ENCODE data around the gene PODXL2.
A peak's percentile ranks its signal among the peaks of the same experiment; 100 is the strongest.

The PODXL2 gene

GRCh38 chr3:127660621-127661251, 31.8 kb downstream of the PODXL2 start:
- DNase-seq: no peak

- no peak for DNase-seq
Measured at GRCh38 chr3:127661600-127661999, 32.6 kb downstream of the PODXL2 start.

GRCh38 chr3:127662001-127662469, 33.0 kb downstream of the PODXL2 start:
- no peak for DNase-seq

- no peak for DNase-seq
Measured at GRCh38 chr3:127663151-127663550, 34.2 kb downstream of the PODXL2 start.

GRCh38 chr3:127665165-127665564, 36.2 kb downstream of the PODXL2 start:
- no peak for DNase-seq

GRCh38 chr3:127665586-127665985, 36.6 kb downstream of the PODXL2 start:
- no peak for DNase-seq

DNA sequence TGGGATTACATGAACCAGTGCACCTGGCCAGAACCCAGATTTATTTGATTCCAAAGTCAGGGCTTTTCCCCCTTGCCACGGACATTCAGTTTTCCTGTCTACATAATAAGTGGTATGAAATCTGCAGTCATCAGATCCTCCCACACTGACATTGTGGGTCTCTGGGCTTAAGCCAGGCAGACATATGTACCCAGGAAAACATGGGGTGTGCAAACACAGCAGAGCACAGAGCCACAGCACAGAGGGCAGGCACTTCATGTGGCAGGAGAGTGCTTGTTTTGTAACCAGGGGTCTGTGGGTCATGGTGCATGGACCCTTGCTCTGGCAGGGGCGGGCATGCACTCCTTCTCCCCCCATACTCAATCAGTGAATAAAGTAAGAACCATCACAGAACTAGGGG, 37.7 kb downstream of the PODXL2 start:
- no peak for DNase-seq

DNA sequence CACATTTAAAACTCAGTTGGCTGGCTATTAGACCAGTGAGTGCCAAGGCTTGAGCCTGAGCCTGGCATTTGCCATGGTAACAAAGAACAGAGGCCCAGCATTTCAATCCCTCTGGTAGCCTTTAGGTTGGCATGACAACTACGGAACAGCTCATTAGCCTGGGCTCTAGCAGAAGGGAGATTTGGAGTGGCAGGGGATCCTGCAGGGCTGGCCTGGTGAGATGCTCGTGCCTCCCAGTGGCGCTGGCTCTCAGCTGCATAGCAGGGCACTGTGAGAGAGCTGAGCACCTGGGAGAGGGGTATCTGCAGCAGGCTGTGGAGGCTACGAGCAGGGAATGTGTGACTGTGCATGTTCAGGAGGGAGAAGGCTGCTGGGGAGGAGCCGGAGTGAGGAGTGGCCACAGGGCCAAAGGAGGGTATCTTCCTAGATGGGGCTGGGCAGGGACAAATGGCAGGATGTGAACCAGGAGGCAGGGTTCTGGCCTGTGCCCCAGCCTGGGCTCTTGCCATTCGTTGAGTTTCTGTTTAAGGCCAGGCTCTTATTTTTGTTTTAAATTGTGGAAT, 38.2 kb downstream of the PODXL2 start:
- DNase-seq: no peak

DNA sequence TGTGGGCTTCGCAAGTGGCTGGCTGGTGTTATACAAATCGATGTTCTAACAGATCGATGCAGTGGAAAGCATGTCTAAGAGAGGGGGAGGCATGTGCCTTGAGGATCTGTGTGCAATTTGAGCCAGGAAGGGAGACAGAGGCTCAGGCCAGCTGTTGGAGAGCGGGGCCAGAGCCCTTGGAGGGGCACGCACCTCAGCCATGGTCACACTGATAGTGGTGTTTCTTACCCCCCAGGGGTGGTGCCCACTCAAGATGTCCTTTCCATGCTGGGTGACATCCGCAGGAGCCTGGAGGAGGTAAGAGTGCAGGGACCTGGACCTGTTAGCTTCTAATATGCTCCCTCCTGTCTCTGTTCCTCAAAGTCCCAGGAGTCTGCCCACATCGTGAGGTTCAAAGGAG, 39.9 kb downstream of the PODXL2 start:
- no peak for DNase-seq

DNA sequence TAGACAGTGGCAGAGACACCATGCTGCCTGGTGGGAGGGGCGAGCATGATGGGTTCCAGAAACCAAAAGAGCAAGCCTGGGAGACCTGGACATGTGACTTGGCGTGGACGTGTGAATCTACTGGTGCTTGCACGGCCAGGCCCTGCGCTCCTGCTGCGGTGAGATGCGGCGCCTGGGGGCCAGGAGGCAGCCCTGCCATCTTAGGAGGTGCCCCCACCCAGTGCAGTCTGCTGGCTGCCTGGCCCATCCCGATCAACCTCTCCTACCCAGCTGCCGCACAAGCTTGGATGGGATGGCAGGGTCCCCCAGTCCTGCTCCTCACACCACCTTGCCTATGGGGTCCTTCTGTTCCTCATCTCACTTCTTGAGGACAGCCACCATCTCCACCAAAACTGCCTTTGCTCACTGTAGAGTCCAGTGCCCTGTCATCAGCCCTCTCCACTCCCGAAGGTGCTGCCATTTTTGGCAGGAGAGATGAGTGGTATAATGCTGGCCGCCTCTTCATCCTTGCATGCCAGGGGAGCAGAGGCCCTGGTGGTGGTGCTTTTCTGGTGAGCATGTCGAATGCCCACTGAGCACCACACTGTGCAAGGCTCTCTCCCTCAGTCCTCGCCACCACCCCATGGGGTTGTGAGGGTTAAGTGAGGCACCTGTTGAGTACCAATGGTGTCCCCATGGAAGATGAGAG, 40.7 kb downstream of the PODXL2 start:
- DNase-seq: no peak

DNA sequence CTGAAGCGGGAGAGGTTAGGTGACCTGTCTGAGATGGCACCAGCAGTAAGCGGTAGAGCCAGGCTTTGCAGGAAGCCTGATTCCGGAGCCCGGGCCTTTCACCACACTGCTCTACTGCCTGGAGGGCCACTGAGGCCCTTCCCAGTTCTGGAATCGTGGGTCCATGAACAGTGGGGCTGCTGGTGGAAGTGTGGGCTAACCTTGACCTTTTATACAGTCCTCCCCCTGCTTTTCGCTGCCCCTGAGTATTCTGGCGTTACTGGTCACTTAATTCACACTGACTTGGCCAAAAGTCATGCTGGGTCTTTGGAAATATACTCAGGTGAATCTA, 41.2 kb downstream of the PODXL2 start:
- DNase-seq: no peak

- DNase-seq: no peak
Measured at GRCh38 chr3:127670761-127671522, 42.0 kb downstream of the PODXL2 start.

- DNase-seq: no peak
Measured at GRCh38 chr3:127671523-127672428, 42.8 kb downstream of the PODXL2 start.

- peak; percentile 71 for DNase-seq
Measured at GRCh38 chr3:127672429-127673190, 43.6 kb downstream of the PODXL2 start, which contains the start of gene ABTB1. Gene ABTB1, plus strand, starts transcription at chr3:127672952. Its CDS starts 74 bp downstream, at chr3:127673026.

DNA sequence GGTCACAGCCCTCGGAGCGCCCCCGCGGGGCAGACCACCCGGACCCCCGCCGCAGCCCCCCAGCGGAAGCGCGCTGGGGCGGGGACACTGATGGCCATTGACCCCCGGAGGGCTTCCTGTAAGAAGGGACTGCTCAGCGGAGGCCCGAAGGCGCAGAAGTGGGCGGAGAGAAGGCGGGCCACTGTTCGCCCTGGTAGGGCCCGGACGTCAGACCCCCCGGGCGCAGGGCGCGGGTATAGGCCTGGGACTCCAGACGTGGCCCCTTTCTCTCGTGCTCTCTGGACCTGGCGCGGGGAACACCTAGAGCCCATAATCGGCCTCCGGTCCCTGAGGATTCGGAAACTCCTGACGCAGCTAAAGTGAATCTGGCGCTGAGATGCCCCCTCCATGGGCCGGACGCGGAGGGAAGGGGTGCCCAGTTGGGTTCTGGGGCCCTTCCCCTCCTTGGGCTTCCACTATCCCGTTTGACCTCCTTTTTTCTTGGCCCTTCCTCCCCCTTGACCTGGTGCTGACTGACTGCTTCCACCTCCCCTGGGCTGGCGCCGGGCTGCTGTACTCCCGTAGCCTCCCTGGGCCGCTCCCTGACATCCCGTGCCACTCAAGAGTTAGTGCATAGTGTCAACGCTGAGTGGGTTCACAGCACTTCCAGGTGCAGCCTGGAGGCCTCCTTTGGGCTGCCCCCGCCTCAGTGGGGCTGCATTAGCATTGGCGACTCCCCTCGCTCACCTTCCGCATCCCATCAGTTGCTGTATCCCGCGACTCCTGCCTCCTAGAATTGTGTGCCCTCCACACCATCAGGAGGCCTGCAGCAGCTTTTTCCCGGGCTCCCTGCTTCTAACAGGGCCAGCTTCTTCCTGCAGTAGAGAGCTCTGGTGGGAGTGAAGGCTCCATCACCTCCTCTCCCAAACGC, 44.5 kb downstream of the PODXL2 start:
- DNase-seq: peak; percentile 5

DNA sequence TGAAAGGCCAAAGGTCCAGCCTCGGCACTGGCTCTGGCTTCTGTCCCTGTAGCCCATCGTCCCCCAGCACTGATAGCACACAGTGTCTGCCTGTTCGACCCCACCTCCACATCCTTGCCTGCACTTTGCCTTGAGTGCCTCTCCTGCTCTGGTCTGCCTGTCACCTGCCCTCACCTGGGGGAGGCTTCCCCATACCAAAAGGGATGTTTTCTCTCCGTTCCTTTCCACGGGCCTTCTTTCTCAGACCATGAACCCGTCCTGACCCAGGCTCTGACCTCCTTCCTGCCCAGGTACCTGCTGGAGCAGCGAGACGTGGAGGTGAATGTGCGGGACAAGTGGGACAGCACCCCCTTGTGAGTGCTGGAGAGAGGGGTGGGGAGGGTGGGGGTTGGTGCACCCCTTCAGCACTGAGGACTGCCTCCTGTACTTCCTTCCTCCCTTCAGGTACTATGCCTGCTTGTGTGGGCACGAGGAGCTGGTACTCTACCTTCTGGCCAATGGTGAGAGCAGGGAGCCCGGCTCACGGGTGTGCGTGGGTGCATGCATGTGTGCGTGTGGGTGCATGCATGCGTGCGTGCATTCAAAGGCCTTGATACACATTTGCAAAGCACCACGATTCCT, 45.2 kb downstream of the PODXL2 start:
- no peak for DNase-seq

DNA sequence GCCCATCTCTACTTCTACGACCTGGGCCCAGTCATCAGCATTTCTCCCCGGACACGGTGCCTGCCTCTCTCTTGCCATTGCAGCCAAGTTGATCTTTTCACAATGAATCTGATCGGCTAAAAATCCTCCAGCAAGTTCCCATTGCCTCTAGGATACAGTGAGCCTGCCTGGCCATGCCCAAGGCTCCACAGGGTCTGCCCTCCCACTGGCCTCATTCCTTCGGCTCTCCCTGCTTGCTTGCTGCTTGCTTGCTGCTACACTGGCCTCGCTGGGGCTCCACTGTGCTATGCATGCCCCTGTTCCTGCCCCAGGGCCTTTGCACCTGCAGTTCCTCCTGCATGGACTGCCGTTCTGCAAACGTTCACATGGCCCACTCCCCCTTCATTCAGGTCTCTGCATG, 45.8 kb downstream of the PODXL2 start:
- DNase-seq: no peak

GRCh38 chr3:127675651-127676391, 46.8 kb downstream of the PODXL2 start:
- no peak for DNase-seq

DNA sequence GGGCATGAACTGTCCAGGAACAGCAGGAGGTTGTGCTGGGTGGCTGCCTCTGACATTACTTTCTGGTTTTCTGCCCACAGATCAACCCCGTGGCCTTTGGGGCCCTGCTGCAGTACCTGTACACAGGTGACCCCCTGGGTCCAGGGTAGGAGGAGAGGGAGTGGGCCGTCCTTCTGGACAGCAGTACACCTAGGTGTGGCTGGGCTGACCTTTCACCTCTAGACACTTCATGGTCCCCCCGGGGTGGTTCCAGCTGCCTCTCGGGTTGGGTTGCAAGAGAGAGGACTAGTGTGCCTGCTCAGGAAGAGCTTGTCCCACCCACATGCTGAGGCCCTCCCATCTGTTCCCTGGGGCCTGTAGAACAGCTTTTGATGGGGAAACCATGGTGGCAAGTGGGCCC, 47.5 kb downstream of the PODXL2 start:
- no peak for DNase-seq

Data from NCI-H526 treated with DMSO at 0.1 percent for 48 hours (cell line).